Measurements from ENCODE around the gene ERP44.
A peak's percentile ranks its signal among the peaks of the same experiment; 100 is the strongest.
"Not testable (repeated sequence)": the region's sequence is repeated elsewhere in the genome, so short reads cannot be mapped to it uniquely, and the experiment has no call there.

Gene ERP44

GRCh38 chr9:100064872-100065581, 33.8 kb downstream of the ERP44 start:
- no peak for DNase-seq

- no peak for DNase-seq
Observed at GRCh38 chr9:100063185-100063584, 35.6 kb downstream of the ERP44 start.

GRCh38 chr9:100062683-100063082, 36.1 kb downstream of the ERP44 start:
- not testable (repeated sequence) for DNase-seq

GRCh38 chr9:100058699-100059579, 39.9 kb downstream of the ERP44 start:
- DNase-seq = no peak

- DNase-seq = no peak
Observed at GRCh38 chr9:100057624-100058023, 41.2 kb downstream of the ERP44 start.

GRCh38 chr9:100056561-100056960, 42.2 kb downstream of the ERP44 start:
- DNase-seq = no peak

GRCh38 chr9:100052375-100052774, 46.4 kb downstream of the ERP44 start:
- no peak for DNase-seq

GRCh38 chr9:100049551-100049950, 49.2 kb downstream of the ERP44 start:
- no peak for DNase-seq

- no peak for DNase-seq
Observed at GRCh38 chr9:100038472-100038871, 60.3 kb downstream of the ERP44 start.

- DNase-seq = no peak
Observed at GRCh38 chr9:100033877-100034551, 64.8 kb downstream of the ERP44 start.

GRCh38 chr9:100030548-100030947, 68.3 kb downstream of the ERP44 start:
- DNase-seq = no peak

- no peak for DNase-seq
Observed at GRCh38 chr9:100029251-100029650, 69.5 kb downstream of the ERP44 start.

GRCh38 chr9:100028201-100028784, 70.5 kb downstream of the ERP44 start:
- DNase-seq = peak; percentile 66

- no peak for DNase-seq
Observed at GRCh38 chr9:100027543-100027942, 71.3 kb downstream of the ERP44 start.

GRCh38 chr9:100021931-100022330, 76.9 kb downstream of the ERP44 start:
- no peak for DNase-seq

GRCh38 chr9:100020121-100020795, 78.5 kb downstream of the ERP44 start:
- no peak for DNase-seq

GRCh38 chr9:100019541-100019940, 79.3 kb downstream of the ERP44 start:
- no peak for DNase-seq

- DNase-seq = no peak
Observed at GRCh38 chr9:100014846-100015245, 84.0 kb downstream of the ERP44 start.

- DNase-seq = no peak
Observed at GRCh38 chr9:100013573-100013972, 85.2 kb downstream of the ERP44 start.

- no peak for DNase-seq
Observed at GRCh38 chr9:100012279-100012678, 86.5 kb downstream of the ERP44 start.

- no peak for DNase-seq
Observed at GRCh38 chr9:100011062-100011681, 87.6 kb downstream of the ERP44 start.

- DNase-seq = no peak
Observed at GRCh38 chr9:99999797-100000196, 99.0 kb downstream of the ERP44 start.

Measured in activated T-cell treated with anti-CD3 and anti-CD28 coated beads, Interleukin-2, amount 50 U/mL, for 1 hour (primary cell).